A673 (cell line): Measurements from ENCODE around the gene GLT6D1. TPM values are rescaled to one million over a fixed set of nuclear protein-coding genes. Genes with fewer than 3 reads are reported as not detected.

Experiments used
- BruUV-seq: library from RNA; stranded (reverse); fragments of 400-500 nt; replicated peaks from 2 replicates; lab custom pipeline; 2021; lab: Mats Ljungman, UMichigan
- CTCF ChIA-PET: fragments of 300-600 bp; sonication (Branson Sonifier 250); formaldehyde crosslinking; loops from one replicate; lab custom pipeline; 2022; ENCODE audit warnings: antibody characterized with exemption; lab: Charles Lee
- POLR2A ChIA-PET: fragments of 300-600 bp; sonication (Branson Sonifier 250); formaldehyde crosslinking; loops from one replicate; lab custom pipeline; 2022; ENCODE audit warnings: antibody characterized with exemption; ENCODE audit not compliant: low non-redundant PET; lab: Charles Lee
- DNase-seq: peaks from one replicate; pipeline ENCODE4 v3.0.0-alpha.2; 2015; ENCODE audit warnings: low spot score
- H3K27ac ChIP-seq: fragments of 200-600 bp; sonication (generic); 2 replicates; pipeline ENCODE4 v1.5.1; 2016; ENCODE audit warnings: mixed run types, low read depth, mild to moderate bottlenecking, mixed read lengths, antibody characterized with exemption, low read length; ENCODE audit not compliant: poor library complexity, severe bottlenecking
- H3K27me3 ChIP-seq: fragments of 200-600 bp; sonication (generic); replicated peaks from 2 replicates; pipeline ENCODE4 v1.6.1; 2017; ENCODE audit warnings: mixed run types, low read depth, mild to moderate bottlenecking, mixed read lengths, antibody characterized with exemption, low read length; ENCODE audit not compliant: insufficient read depth, poor library complexity
- H3K36me3 ChIP-seq: fragments of 200-600 bp; sonication (generic); 2 replicates; pipeline ENCODE4 v1.6.1; 2016; ENCODE audit warnings: mixed run types, mild to moderate bottlenecking, mixed read lengths, antibody characterized with exemption, low read length; ENCODE audit not compliant: insufficient read depth, poor library complexity, severe bottlenecking
- H3K4me1 ChIP-seq: fragments of 200-600 bp; sonication (generic); 2 replicates; pipeline ENCODE4 v1.6.1; 2017; ENCODE audit warnings: mixed run types, mild to moderate bottlenecking, mixed read lengths, antibody characterized with exemption, low read length; ENCODE audit not compliant: insufficient read depth, poor library complexity, severe bottlenecking
- H3K4me3 ChIP-seq: fragments of 200-600 bp; sonication (generic); 2 replicates; pipeline ENCODE4 v1.5.1; 2016; ENCODE audit warnings: low read depth, mixed run types, mild to moderate bottlenecking, mixed read lengths, low read length; ENCODE audit not compliant: poor library complexity, severe bottlenecking
- H3K9me3 ChIP-seq: fragments of 200-600 bp; sonication (generic); 2 replicates; pipeline ENCODE4 v1.6.1; 2016; ENCODE audit warnings: mixed run types, low read depth, mild to moderate bottlenecking, mixed read lengths, antibody characterized with exemption, low read length; ENCODE audit not compliant: poor library complexity, severe bottlenecking
- CTCF ChIP-seq: fragments of 300-800, 200-600 bp; sonication (generic); conservative IDR thresholded peaks from 2 replicates; pipeline ENCODE4 v1.5.1; 2017; ENCODE audit warnings: low read depth, mild to moderate bottlenecking, antibody characterized with exemption, low read length, moderate library complexity, mixed read lengths
- EZH2 ChIP-seq: fragments of 200-600 bp; sonication (generic); IDR thresholded peaks from 2 replicates; pipeline ENCODE4 v1.6.1; 2017; ENCODE audit warnings: borderline replicate concordance, low read depth, mild to moderate bottlenecking, mixed read lengths, antibody characterized with exemption, low read length; ENCODE audit not compliant: poor library complexity, severe bottlenecking
- intact Hi-C: fragments of 100-400 bp; cut with micrococcal nuclease; formaldehyde crosslinking; loops from one replicate; pipeline ENCODE4 v1.10.0; 2022; ENCODE audit not compliant: unreplicated experiment
- total RNA-seq: library from RNA; stranded (reverse); gene quantifications from 2 replicates; pipeline ENCODE4 v1.2.3, GENCODE V29; 2021

Gene GLT6D1
- total RNA-seq, 1 experiment from 2014 or later = not detected

- Histone ChIP-seq H3K27ac (no peak overlapping the region), H3K4me3 (no peak overlapping the region), H3K9me3 (no peaks in the 10 kb centered on the region), H3K36me3 (no peaks in the 10 kb centered on the region), H3K4me1 (no peaks in the 10 kb centered on the region), H3K27me3 (no peaks in the 10 kb centered on the region)
- ChIA-PET POLR2A (no interaction called here), CTCF (no interaction called here)
- DNase-seq = no peak
- intact Hi-C loops = no loop called here
- TF ChIP-seq CTCF (no peak), EZH2 (no peak)
- BruUV-seq = no TSS peak
Observed at GRCh38 chr9:135612437-135612836, 26.9 kb downstream of the GLT6D1 start.

GRCh38 chr9:135611875-135612209 is 27.5 kb downstream of the GLT6D1 start:
- POLR2A ChIA-PET = no interaction called here
- H3K4me3 ChIP-seq = no peak overlapping the region
- CTCF ChIA-PET = no interaction called here
- intact Hi-C loops = no loop called here
- H3K27me3 ChIP-seq = no peaks in the 10 kb centered on the region
- no peaks in the 10 kb centered on the region for H3K4me1 ChIP-seq
- no peaks in the 10 kb centered on the region for H3K9me3 ChIP-seq
- H3K27ac ChIP-seq = no peak overlapping the region
- no peaks in the 10 kb centered on the region for H3K36me3 ChIP-seq
- no TSS peak for BruUV-seq
- TF ChIP-seq EZH2 (no peak), CTCF (no peak)
- DNase-seq = no peak

GRCh38 chr9:135611142-135611874 is 28.0 kb downstream of the GLT6D1 start:
- no TSS peak for BruUV-seq
- no peak overlapping the region for H3K27ac ChIP-seq
- DNase-seq = no peak
- CTCF ChIA-PET = no interaction called here
- no peaks in the 10 kb centered on the region for H3K27me3 ChIP-seq
- H3K9me3 ChIP-seq = no peaks in the 10 kb centered on the region
- no peaks in the 10 kb centered on the region for H3K36me3 ChIP-seq
- intact Hi-C loops = no loop called here
- H3K4me3 ChIP-seq = no peak overlapping the region
- TF ChIP-seq EZH2 (no peak), CTCF (no peak)
- POLR2A ChIA-PET = no interaction called here
- no peaks in the 10 kb centered on the region for H3K4me1 ChIP-seq
